Cardiac fibroblast (primary cell): Measurements from ENCODE around the gene MAN2A2.

Experiments
- DNase-seq, 2 donors: peaks; one replicate each; pipeline versions ENCODE4 v3.0.0 to v3.0.0-alpha.2; 2010; ENCODE audit warnings: low read depth in 2 of 2
- H3K4me3 ChIP-seq, 2 donors: replicated peaks in 1 of 2; 1 replicate in 1 of 2; 2 replicates in 1 of 2; pipeline ENCODE4 v1.5.1; 2011; ENCODE audit warnings: low read depth in 2 of 2, low read length in 2 of 2, mild to moderate bottlenecking in 2 of 2, moderate library complexity in 1 of 2
- TF ChIP-seq, protein P1 (sequence below): IDR thresholded peaks from one replicate; pipeline ENCODE4 v1.5.1; 2011; ENCODE audit warnings: low read depth, mild to moderate bottlenecking, low read length, inconsistent platforms

MAN2A2 gene

DNA sequence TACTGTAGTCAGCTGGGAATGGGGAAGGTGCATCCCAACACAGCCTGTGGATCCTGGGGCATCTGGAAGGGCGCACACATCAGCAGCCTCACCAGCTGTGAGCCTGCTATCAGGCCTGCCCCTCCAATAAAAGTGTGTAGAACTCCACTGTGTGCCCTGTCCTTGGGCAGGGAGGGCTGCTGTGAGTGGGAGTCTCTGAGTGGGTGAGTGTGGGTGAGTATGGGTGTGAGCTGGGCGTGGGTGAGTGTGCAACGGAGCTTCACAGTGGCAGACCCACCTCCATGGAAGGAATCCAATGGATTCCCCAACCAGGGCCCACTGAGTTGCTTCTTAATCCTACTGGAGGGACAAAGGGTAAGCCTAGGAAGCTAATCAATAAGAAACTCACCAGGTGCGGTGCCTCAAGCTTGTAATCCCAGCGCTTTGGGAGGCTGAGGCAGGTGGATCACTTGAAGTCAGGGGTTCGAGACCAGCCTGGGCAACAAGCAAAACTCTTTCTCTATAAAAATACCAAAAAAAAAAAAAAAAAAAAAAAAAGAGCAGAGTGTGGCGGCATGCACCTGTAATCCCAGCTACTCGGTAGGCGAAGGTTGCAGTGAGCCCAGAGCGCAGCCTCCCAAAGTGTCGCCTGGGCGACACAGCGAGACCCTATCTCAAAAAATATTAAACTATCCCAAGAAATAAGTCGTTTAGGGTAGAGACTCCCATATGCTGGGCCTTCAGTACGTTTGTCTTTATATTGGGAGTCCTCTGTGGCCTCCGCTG is 51.0 kb downstream of the MAN2A2 start:
- no peak for DNase-seq
- TF ChIP-seq, protein P1, sequence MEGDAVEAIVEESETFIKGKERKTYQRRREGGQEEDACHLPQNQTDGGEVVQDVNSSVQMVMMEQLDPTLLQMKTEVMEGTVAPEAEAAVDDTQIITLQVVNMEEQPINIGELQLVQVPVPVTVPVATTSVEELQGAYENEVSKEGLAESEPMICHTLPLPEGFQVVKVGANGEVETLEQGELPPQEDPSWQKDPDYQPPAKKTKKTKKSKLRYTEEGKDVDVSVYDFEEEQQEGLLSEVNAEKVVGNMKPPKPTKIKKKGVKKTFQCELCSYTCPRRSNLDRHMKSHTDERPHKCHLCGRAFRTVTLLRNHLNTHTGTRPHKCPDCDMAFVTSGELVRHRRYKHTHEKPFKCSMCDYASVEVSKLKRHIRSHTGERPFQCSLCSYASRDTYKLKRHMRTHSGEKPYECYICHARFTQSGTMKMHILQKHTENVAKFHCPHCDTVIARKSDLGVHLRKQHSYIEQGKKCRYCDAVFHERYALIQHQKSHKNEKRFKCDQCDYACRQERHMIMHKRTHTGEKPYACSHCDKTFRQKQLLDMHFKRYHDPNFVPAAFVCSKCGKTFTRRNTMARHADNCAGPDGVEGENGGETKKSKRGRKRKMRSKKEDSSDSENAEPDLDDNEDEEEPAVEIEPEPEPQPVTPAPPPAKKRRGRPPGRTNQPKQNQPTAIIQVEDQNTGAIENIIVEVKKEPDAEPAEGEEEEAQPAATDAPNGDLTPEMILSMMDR, result no peak
- peak overlapping the region in 1 of 2 donors; percentile 82 for H3K4me3 ChIP-seq

DNA sequence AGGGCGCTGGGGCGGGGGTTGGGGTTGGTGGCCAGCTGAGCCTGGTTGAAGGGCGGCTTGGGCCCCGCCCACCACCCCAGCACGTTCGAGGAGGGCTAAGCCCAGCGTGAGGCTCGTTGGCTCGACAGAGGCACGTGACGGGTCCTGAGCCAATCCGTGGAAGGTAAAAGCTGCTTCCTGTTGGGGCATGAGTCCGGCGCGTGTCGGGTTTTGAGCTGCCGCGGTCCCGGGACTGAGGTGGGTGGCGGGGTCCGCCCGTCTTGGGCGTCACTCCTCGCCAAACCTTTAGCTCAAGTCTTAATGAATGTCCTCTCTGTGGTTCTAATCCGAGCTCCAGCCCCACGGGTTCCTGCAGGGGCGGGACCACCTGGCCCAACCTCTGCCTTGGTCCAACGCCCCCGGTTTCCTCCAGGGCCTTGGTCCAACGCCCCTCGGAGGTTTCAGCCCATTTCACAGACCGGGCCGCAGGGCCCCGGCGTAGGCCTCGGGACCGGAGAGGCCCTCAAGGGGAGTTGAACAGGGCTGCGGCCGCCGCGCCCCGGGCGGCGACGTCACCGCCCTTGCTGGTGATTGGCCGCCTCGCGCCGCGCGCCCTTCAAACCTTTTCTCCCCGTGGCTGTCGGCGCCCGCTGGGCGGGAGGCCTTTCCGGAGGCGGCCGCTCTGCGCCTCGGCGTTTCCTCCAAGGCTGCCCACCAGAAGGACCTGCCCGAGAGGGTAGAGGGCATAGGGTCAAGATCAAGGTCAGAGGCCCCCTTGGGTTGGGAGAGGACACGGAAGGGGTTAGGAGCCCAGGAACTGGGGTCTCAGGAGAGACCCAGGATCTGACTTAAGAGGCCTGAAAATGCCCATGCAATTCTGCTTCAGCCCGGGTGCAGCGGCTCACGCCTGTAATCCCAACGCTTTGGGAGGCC is 51.9 kb downstream of the MAN2A2 start, which contains the start of gene RCCD1:
RCCD1 (plus strand) TSS at position 173 of the 912 bp plus-strand sequence. CDS start 1,851 bp downstream, outside the sequence.
- TF ChIP-seq, protein P1, result no peak
- peak within 1 kb of the TSS; percentile 82 to 87 for H3K4me3 ChIP-seq
- peak; percentile 95 to 96 for DNase-seq

DNA sequence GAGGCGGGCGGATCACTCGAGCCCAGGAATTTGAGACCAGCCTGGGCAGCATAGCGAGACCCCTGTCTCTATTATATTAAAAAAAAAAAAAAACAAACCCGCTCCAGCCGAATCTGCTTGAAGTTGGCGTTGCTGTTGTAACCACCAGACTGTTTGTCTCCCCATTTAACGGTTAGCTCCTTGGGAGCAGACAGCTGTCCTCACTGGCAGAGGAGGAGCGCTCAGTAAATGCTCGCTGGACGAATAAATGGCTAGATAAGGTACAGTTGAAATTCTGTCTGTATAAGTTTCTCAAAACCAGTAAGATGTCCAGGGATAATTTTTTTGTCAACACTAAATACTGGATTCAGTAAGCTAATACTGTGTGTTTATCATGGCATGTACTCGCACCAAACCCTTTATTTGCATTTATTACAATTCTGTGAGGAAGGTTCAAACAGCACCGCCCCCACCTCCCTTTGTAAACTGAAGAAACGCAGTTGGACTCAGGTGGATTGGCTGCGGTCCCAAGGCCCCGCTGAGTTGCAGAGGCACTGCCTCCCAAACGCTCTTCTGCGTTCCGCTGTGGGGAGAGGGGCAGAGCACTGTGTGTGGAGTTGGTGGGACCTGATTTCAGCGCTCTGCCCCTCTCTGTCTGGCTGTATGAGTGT is 52.6 kb downstream of the MAN2A2 start:
- TF ChIP-seq, protein P1, result no peak
- H3K4me3 ChIP-seq, result peak overlapping the region in 1 of 2 donors; percentile 82
- DNase-seq, result no peak

- peak overlapping the region; percentile 61 to 67 for H3K4me3 ChIP-seq
- peak; percentile 72 to 84 for DNase-seq
- TF ChIP-seq, protein P1, result peak; percentile 53
Observed at GRCh38 chr15:90956274-90957030, 53.4 kb downstream of the MAN2A2 start.

GRCh38 chr15:90957031-90957790 is 54.1 kb downstream of the MAN2A2 start:
- TF ChIP-seq, protein P1, result no peak
- peak overlapping the region; percentile 61 to 67 for H3K4me3 ChIP-seq

More at GRCh38 chr15:90957031-90957790, 54.1 kb downstream of the MAN2A2 start:
- DNase-seq, result peak in 1 of 2 donors; percentile 32
